Naive thymus-derived CD4-positive, alpha-beta T cell (primary cell): ENCODE measurements around the gene UMPS. TPM values are rescaled to one million over a fixed set of nuclear protein-coding genes. Genes with fewer than 3 reads are reported as not detected.

ENCODE experiments used
- ATAC-seq: fragments of 150-1000 bp; cut with Tn5 transposase; 2 replicates; pipeline ENCODE4 v1.10.0; 2021; ENCODE audit warnings: mild to moderate bottlenecking, moderate library complexity
- CTCF ChIA-PET: fragments of 350-600 bp; sonication (Branson Sonifier 250); formaldehyde crosslinking; loops from one replicate; lab custom pipeline; 2021; ENCODE audit warnings: antibody characterized with exemption; lab: Charles Lee
- POLR2A ChIA-PET: fragments of 350-600 bp; sonication (Branson Sonifier 250); formaldehyde crosslinking; loops from one replicate; lab custom pipeline; 2021; ENCODE audit warnings: antibody characterized with exemption, inconsistent platforms; lab: Charles Lee
- DNase-seq, 9 donors: peaks; one replicate each; pipeline versions ENCODE4 v3.0.0 to v3.0.0-alpha.2; 2020 to 2022; ENCODE audit warnings: mixed read lengths in 1 of 9
- H3K27ac ChIP-seq: one replicate; pipeline ENCODE4 v1.7.0; 2013; ENCODE audit warnings: mild to moderate bottlenecking, low read depth, low read length, moderate library complexity
- H3K27me3 ChIP-seq, 2 donors: one replicate each; pipeline ENCODE4 v1.7.0; 2013; ENCODE audit warnings: low read length in 2 of 2, mild to moderate bottlenecking in 2 of 2, moderate library complexity in 2 of 2; ENCODE audit not compliant: control insufficient read depth in 2 of 2, insufficient read depth in 2 of 2
- H3K36me3 ChIP-seq, 3 experiments: 1 replicate in 2 of 3; 2 replicates in 1 of 3; pipeline ENCODE4 v1.7.0; 2013; ENCODE audit warnings: low read length in 3 of 3, mild to moderate bottlenecking in 3 of 3, moderate library complexity in 1 of 3; ENCODE audit not compliant: insufficient read depth in 3 of 3, control insufficient read depth in 2 of 3
- H3K4me1 ChIP-seq, 2 donors: one replicate each; pipeline ENCODE4 v1.7.0; 2013; ENCODE audit warnings: low read length in 2 of 2, mild to moderate bottlenecking in 2 of 2, moderate library complexity in 1 of 2; ENCODE audit not compliant: control insufficient read depth in 2 of 2, insufficient read depth in 2 of 2
- H3K4me3 ChIP-seq: 2 replicates; pipeline ENCODE4 v1.7.0; 2013; ENCODE audit warnings: mild to moderate bottlenecking, low read length
- H3K9me3 ChIP-seq, 3 experiments: 1 replicate in 2 of 3; 2 replicates in 1 of 3; pipeline ENCODE4 v1.7.0; 2013; ENCODE audit warnings: low read length in 3 of 3; ENCODE audit not compliant: control insufficient read depth in 2 of 3
- H3K27ac Mint-ChIP-seq, 9 donors: one replicate each; pipeline ENCODE4 v1.8.0; 2020 to 2022; ENCODE audit warnings: mixed read lengths in 9 of 9, mild to moderate bottlenecking in 8 of 9, moderate library complexity in 5 of 9, inconsistent platforms in 2 of 9
- H3K27me3 Mint-ChIP-seq, 5 donors: one replicate each; pipeline ENCODE4 v1.8.0; 2021 to 2022; ENCODE audit warnings: mixed read lengths in 5 of 5, mild to moderate bottlenecking in 1 of 5
- H3K36me3 Mint-ChIP-seq, 5 donors: one replicate each; pipeline ENCODE4 v1.8.0; 2020 to 2022; ENCODE audit warnings: mixed read lengths in 5 of 5, mild to moderate bottlenecking in 3 of 5, inconsistent platforms in 1 of 5
- H3K4me1 Mint-ChIP-seq, 7 donors: one replicate each; pipeline ENCODE4 v1.8.0; 2020 to 2022; ENCODE audit warnings: mixed read lengths in 7 of 7, mild to moderate bottlenecking in 3 of 7, inconsistent platforms in 1 of 7
- H3K4me3 Mint-ChIP-seq, 10 donors: one replicate each; pipeline ENCODE4 v1.8.0; 2020 to 2022; ENCODE audit warnings: mild to moderate bottlenecking in 10 of 10, mixed read lengths in 10 of 10, moderate library complexity in 6 of 10, inconsistent platforms in 2 of 10
- H3K9me3 Mint-ChIP-seq, 11 donors: one replicate each; pipeline ENCODE4 v1.8.0; 2020 to 2022; ENCODE audit warnings: mixed read lengths in 11 of 11, mild to moderate bottlenecking in 4 of 11, inconsistent platforms in 1 of 11, moderate library complexity in 1 of 11
- intact Hi-C, 2 donors: fragments of 100-400 bp; cut with micrococcal nuclease; formaldehyde crosslinking; loops; one replicate each; pipeline ENCODE4 v1.15.1; 2023
- polyA plus RNA-seq, 2 donors: library from polyadenylated mRNA; unstranded; fragments of 300-500 nt; fragmentation: Illumina TruSeq; gene quantifications; one replicate each; pipeline ENCODE4 v1.2.3, GENCODE V29; 2021
- total RNA-seq, 6 experiments: library from RNA in 5 of 6; stranded (reverse) in 5 of 6; gene quantifications; 1 replicate in 5 of 6; 2 replicates in 1 of 6; pipeline ENCODE4 v1.2.3 and lab custom pipeline; 2021 to 2026

Gene UMPS
- total and polyA plus RNA-seq, 7 experiments from 2014 or later, result 13.2 to 41.8 (median 24.8) TPM

DNA sequence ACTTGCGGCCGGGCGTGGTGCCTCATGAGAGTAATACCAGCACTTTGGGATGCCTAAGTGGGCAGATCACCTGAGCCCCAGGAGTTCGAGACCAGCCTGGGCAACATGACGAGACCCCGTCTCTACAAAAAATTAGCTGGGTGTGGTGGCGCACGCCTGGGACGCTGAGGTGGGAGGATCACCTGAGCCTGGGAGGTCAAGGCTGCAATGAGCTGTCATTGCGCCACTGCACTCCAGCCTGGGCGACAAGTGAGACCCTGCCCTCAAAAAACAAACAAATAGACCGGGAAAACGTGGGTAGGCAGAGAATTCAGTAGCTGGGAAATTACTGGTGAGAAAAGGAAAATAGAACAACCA lies 667 bp downstream of the UMPS start:
- DNase-seq (peak in 1 of 9 donors; percentile 27), ATAC-seq (no peak)
- ChIA-PET POLR2A (interaction anchor here (1.3 kb wide), 1 partner anchor 1743 kb away, joined by 3 read pairs; no protein-coding TSS in a partner anchor), CTCF (no interaction called here)
- intact Hi-C loops, result loop anchor here (1.0 to 10.0 kb wide), 14 partner anchors 16 to 1746 kb away; partner anchors contain the start of genes OSBPL11 (in 2 of the 2), SLC41A3 (in 2 of the 2), HACD2 (in 1 of the 2) and HEG1 (in 1 of the 2)
- Histone ChIP-seq H3K4me3 (peak overlapping the region; percentile 78), H3K9me3 (no peaks in the 10 kb centered on the region), H3K27me3 (peaks cover 0 to 4% of the 10 kb centered on the region in 2 donors), H3K4me1 (peaks cover 11 to 32% of the 10 kb centered on the region in 2 donors), H3K27ac (peak overlapping the region; percentile 77), H3K36me3 (peaks cover 0 to 5% (median 0%) of the 10 kb centered on the region in 3 experiments)
- H3K36me3 Mint-ChIP-seq, result peaks cover 3 to 12% (median 5%) of the 10 kb centered on the region in 5 donors
- peaks cover 20 to 52% (median 50%) of the 10 kb centered on the region in 7 donors for H3K4me1 Mint-ChIP-seq
- peaks cover 0 to 7% (median 0%) of the 10 kb centered on the region in 11 donors for H3K9me3 Mint-ChIP-seq
- peak overlapping the region; percentile 96 to 100 (median 98) for H3K27ac Mint-ChIP-seq
- H3K27me3 Mint-ChIP-seq, result peaks cover 3 to 22% (median 13%) of the 10 kb centered on the region in 5 donors
- peak overlapping the region; percentile 93 to 100 (median 98) for H3K4me3 Mint-ChIP-seq

DNA sequence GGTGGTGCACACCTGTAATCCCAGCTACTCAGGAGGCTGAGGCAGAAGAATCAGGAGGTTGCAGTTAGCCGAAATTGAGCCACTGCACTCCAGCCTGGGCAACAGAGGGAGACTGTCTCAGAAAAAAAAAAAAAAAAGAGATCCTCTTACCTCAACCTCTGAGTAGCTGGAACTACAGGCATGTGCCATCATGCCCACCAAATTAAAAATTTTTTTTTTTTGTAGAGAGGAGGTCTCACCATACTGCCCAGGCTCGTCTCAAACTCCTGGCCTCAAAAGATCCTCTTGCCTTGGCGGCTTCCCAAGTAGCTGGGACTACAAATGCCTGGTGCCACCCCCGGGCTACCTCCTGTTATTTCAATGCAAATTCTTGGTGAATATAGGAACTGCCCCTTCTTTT lies 1.5 kb downstream of the UMPS start:
- Histone ChIP-seq H3K4me3 (no peak overlapping the region), H3K4me1 (peaks cover 11 to 32% of the 10 kb centered on the region in 2 donors), H3K27ac (no peak overlapping the region), H3K27me3 (peaks cover 0 to 4% of the 10 kb centered on the region in 2 donors), H3K36me3 (peaks cover 0 to 5% (median 0%) of the 10 kb centered on the region in 3 experiments), H3K9me3 (no peaks in the 10 kb centered on the region)
- Mint-ChIP-seq H3K27ac (peak overlapping the region in 2 of 9 donors; percentile 5 to 46), H3K4me3 (peak overlapping the region; percentile 15 to 100 (median 97)), H3K27me3 (peaks cover 0 to 17% (median 7%) of the 10 kb centered on the region in 5 donors), H3K36me3 (peaks cover 3 to 12% (median 5%) of the 10 kb centered on the region in 5 donors), H3K9me3 (peaks cover 0 to 7% (median 0%) of the 10 kb centered on the region in 11 donors), H3K4me1 (peaks cover 20 to 52% (median 50%) of the 10 kb centered on the region in 7 donors)
- CTCF ChIA-PET, result interaction anchor here (0.6 to 0.9 kb wide), 2 partner anchors 29 to 409 kb away, joined by 3 read pairs; no protein-coding TSS in a partner anchor
- DNase-seq, result no peak
- intact Hi-C loops, result loop anchor here (2.0 to 10.0 kb wide), 12 partner anchors 15 to 1746 kb away; partner anchors contain the start of genes SLC41A3 (in 2 of the 2), HEG1 (in 1 of the 2), SEC22A (in 1 of the 2) and ZNF148 (in 1 of the 2)
- no peak for ATAC-seq
- POLR2A ChIA-PET, result no interaction called here

DNA sequence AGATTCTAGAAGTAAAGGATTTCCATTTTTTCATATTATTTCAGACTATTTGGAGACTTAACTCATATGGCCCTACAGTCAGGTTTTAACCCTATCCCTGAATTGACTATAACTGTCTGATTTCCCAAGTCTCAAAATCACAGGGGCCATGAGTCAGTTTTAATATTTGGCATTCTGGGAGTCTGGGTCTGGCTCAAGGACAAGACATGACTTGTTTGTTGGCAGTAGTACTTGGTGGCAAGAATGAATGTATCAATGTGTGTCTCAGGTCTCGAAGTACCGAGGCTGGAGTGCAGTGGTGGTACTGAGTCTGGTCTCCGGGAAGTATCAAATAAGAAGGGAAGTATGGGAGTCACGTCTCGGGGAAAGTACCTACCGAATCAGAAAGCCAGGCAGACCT lies 10.8 kb downstream of the UMPS start:
- ATAC-seq (no peak), DNase-seq (no peak)
- H3K27ac Mint-ChIP-seq, result peak overlapping the region in 1 of 9 donors; percentile 26
- H3K4me3 ChIP-seq, result no peak overlapping the region
- POLR2A ChIA-PET, result no interaction called here
- H3K36me3 Mint-ChIP-seq, result peaks cover 6 to 43% (median 15%) of the 10 kb centered on the region in 5 donors
- CTCF ChIA-PET, result no interaction called here
- no peak overlapping the region for H3K4me3 Mint-ChIP-seq
- H3K27me3 ChIP-seq, result no peaks in the 10 kb centered on the region
- no peaks in the 10 kb centered on the region for H3K9me3 Mint-ChIP-seq
- peaks cover 5 to 70% (median 18%) of the 10 kb centered on the region in 3 experiments for H3K36me3 ChIP-seq
- H3K4me1 ChIP-seq, result no peaks in the 10 kb centered on the region
- intact Hi-C loops, result no loop called here
- no peaks in the 10 kb centered on the region for H3K9me3 ChIP-seq
- H3K27ac ChIP-seq, result no peak overlapping the region
- no peaks in the 10 kb centered on the region for H3K27me3 Mint-ChIP-seq
- peaks cover 5 to 23% (median 19%) of the 10 kb centered on the region in 7 donors for H3K4me1 Mint-ChIP-seq

DNA sequence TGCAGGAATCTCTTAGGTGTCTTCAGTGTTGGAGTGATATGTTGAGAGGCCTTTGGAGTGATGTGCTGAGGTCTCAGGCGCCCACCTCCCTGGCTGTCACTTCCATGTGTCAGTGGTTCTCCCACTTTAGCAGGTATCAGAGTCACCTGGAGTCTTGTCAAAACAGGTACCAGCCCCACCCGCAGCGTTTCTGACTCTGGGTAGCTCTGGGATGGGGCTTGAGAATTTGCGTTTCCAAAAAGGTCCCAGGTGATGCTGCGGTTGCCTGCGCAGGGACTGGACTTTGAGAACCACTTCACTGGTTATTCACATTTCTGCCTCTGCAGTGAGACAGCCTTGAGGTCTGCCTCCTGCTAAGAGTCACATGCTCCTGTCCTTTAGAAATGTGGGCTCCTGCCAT lies 15.5 kb downstream of the UMPS start:
- no peaks in the 10 kb centered on the region for H3K9me3 Mint-ChIP-seq
- DNase-seq, result no peak
- no peak for ATAC-seq
- peaks cover 0 to 1% (median 0%) of the 10 kb centered on the region in 7 donors for H3K4me1 Mint-ChIP-seq
- intact Hi-C loops, result loop anchor here in 1 of 2 donors (2.0 kb wide), 1 partner anchor 15 kb away; the partner anchor contains the start of gene UMPS
- Histone ChIP-seq H3K27ac (no peak overlapping the region), H3K4me3 (no peak overlapping the region), H3K27me3 (no peaks in the 10 kb centered on the region), H3K36me3 (peaks cover 5 to 58% (median 15%) of the 10 kb centered on the region in 3 experiments), H3K9me3 (no peaks in the 10 kb centered on the region), H3K4me1 (no peaks in the 10 kb centered on the region)
- no peak overlapping the region for H3K4me3 Mint-ChIP-seq
- H3K27ac Mint-ChIP-seq, result peak overlapping the region in 2 of 9 donors; percentile 11 to 54
- CTCF ChIA-PET, result no interaction called here
- no peaks in the 10 kb centered on the region for H3K27me3 Mint-ChIP-seq
- POLR2A ChIA-PET, result no interaction called here
- H3K36me3 Mint-ChIP-seq, result peaks cover 0 to 22% (median 0%) of the 10 kb centered on the region in 5 donors

DNA sequence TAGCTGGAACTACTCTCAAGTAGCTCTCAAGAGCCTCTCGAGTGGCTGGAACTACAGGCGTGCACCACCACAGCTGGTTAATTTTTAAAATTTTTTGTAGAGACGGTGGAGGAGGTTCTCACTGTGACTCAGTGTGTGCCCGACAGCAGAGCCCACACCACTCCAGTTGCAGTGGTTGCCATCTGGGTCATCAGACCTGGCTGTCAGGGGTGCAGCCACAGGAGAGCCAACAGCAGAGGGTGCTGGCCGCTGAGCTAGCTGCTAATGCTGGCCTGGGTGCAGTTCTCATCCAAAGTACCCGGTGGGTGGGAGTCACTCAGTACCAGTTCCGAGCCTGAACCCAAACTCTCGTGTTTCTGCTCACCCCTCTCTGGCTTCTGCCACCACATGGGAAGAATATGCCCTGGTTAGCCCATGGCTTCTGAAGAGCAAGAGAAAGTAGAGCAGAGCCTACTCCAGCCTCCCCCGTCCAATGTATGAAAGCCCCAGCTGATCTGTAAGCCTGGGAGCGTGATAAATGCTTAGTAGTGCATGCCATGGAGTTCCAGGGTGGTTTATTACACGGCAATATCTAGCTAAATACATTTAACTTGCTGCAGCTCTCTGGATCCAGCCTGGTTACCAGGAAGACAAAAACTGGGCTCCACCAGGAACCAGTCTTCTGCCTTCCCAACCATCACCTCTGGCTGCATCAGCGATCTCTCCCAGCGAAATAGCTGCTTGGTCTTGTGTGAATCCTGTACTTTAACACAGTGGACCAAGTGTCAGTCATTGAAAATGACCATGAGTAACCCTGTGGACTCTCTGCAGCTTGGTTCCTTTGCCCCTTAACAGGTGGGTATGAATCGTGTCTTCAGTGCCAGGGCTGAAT lies 17.1 kb downstream of the UMPS start:
- H3K4me1 ChIP-seq, result no peaks in the 10 kb centered on the region
- H3K27me3 Mint-ChIP-seq, result peaks cover 0 to 6% (median 0%) of the 10 kb centered on the region in 5 donors
- no peak overlapping the region for H3K27ac ChIP-seq
- H3K27ac Mint-ChIP-seq, result peak overlapping the region in 1 of 9 donors; percentile 12
- ATAC-seq (no peak), DNase-seq (no peak)
- H3K4me3 Mint-ChIP-seq, result no peak overlapping the region
- intact Hi-C loops, result loop anchor here in 1 of 2 donors (2.0 kb wide), 1 partner anchor 17 kb away; the partner anchor contains the start of gene UMPS
- peaks cover 3 to 42% (median 6%) of the 10 kb centered on the region in 3 experiments for H3K36me3 ChIP-seq
- ChIA-PET POLR2A (no interaction called here), CTCF (no interaction called here)
- H3K9me3 ChIP-seq, result no peaks in the 10 kb centered on the region
- H3K27me3 ChIP-seq, result no peaks in the 10 kb centered on the region
- no peak overlapping the region for H3K4me3 ChIP-seq
- peaks cover 0 to 14% (median 0%) of the 10 kb centered on the region in 5 donors for H3K36me3 Mint-ChIP-seq
- H3K9me3 Mint-ChIP-seq, result no peaks in the 10 kb centered on the region
- H3K4me1 Mint-ChIP-seq, result peaks cover 0 to 1% (median 0%) of the 10 kb centered on the region in 7 donors

DNA sequence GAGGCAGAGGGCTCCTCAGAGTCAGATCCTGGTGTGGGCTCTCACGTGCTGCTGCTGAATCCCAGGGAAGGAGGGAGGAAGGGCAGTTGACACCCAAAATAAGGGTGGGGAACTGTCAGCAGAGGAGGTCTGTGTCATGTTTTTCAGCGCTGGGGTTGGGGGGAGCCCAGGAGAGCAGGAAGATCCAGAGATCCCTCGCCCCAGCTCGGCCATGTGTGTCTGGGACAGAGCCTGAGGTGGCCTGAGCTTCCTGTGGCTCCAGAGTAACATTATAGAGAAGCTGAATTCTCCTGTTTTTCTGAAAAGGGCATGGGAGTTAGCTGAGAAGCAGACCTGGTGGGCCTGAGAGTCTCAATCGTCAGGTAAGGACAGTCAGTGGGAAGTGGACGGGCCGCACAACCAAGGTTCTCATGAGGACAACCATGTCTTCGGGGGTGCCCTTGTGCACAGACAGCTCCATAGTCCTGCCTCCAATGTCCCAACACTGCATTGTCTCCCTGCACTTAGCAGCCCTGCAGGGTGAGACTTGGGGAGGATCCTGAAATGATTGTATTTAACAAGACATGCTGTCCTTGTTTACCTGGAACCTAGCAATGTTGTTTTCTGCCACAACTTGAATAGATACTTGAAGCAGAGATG lies 18.4 kb downstream of the UMPS start:
- Histone ChIP-seq H3K9me3 (no peaks in the 10 kb centered on the region), H3K4me1 (no peaks in the 10 kb centered on the region), H3K36me3 (peaks cover 0 to 37% (median 6%) of the 10 kb centered on the region in 3 experiments), H3K27me3 (no peaks in the 10 kb centered on the region), H3K4me3 (no peak overlapping the region), H3K27ac (no peak overlapping the region)
- no peak for DNase-seq
- no peak for ATAC-seq
- no peak overlapping the region for H3K27ac Mint-ChIP-seq
- CTCF ChIA-PET, result no interaction called here
- H3K9me3 Mint-ChIP-seq, result no peaks in the 10 kb centered on the region
- peaks cover 0 to 11% (median 7%) of the 10 kb centered on the region in 5 donors for H3K27me3 Mint-ChIP-seq
- peaks cover 0 to 12% (median 0%) of the 10 kb centered on the region in 5 donors for H3K36me3 Mint-ChIP-seq
- intact Hi-C loops, result no loop called here
- no peak overlapping the region for H3K4me3 Mint-ChIP-seq
- peaks cover 0 to 1% (median 0%) of the 10 kb centered on the region in 7 donors for H3K4me1 Mint-ChIP-seq
- POLR2A ChIA-PET, result no interaction called here
